ENCODE measurements around the gene GSTT2B.
"Not testable (repeated sequence)": the region's sequence is repeated elsewhere in the genome, so short reads cannot be mapped to it uniquely, and the experiment has no call there.

GSTT2B gene

GRCh38 chr22:23922921-23923320 is 38.1 kb downstream of the GSTT2B start:
- in situ Hi-C loops (cut with MboI; ENCODE audit: low pct_unique_long_range_greater_than_20kb, low sequenced_read_pairs, unreplicated experiment): no loop called here
- no peak for TF ChIP-seq CTCF (IDR thresholded peaks at IDR 0.05; ENCODE audit: extremely low read depth, insufficient read depth, missing control alignments)
- no peak for DNase-seq (ENCODE audit: low spot score)

GRCh38 chr22:23921586-23922201 is 39.3 kb downstream of the GSTT2B start:
- DNase-seq (ENCODE audit: low spot score); in situ Hi-C loops (cut with MboI; ENCODE audit: low pct_unique_long_range_greater_than_20kb, low sequenced_read_pairs, unreplicated experiment): not testable (repeated sequence)

- in situ Hi-C loops (cut with MboI; ENCODE audit: low pct_unique_long_range_greater_than_20kb, low sequenced_read_pairs, unreplicated experiment): not testable (repeated sequence)
These were observed 40.8 kb downstream of the GSTT2B start for GRCh38 chr22:23920267-23920611.

GRCh38 chr22:23915290-23915689 is 45.7 kb downstream of the GSTT2B start:
- TF ChIP-seq CTCF (IDR thresholded peaks at IDR 0.05; ENCODE audit: extremely low read depth, insufficient read depth, missing control alignments): no peak
- in situ Hi-C loops (cut with MboI; ENCODE audit: low pct_unique_long_range_greater_than_20kb, low sequenced_read_pairs, unreplicated experiment): no loop called here
- DNase-seq (ENCODE audit: low spot score): no peak

More at GRCh38 chr22:23920267-23920611, 40.8 kb downstream of the GSTT2B start:
- DNase-seq (ENCODE audit: low spot score): not testable (repeated sequence)

- TF ChIP-seq CTCF (IDR thresholded peaks at IDR 0.05; ENCODE audit: extremely low read depth, insufficient read depth, missing control alignments): no peak
- in situ Hi-C loops (cut with MboI; ENCODE audit: low pct_unique_long_range_greater_than_20kb, low sequenced_read_pairs, unreplicated experiment): no loop called here
- DNase-seq (ENCODE audit: low spot score): peak; percentile 97
These were observed 47.2 kb downstream of the GSTT2B start for GRCh38 chr22:23913661-23914353.

GRCh38 chr22:23913306-23913660 is 47.7 kb downstream of the GSTT2B start:
- in situ Hi-C loops (cut with MboI; ENCODE audit: low pct_unique_long_range_greater_than_20kb, low sequenced_read_pairs, unreplicated experiment): no loop called here
- peak; percentile 57 for DNase-seq (ENCODE audit: low spot score)
- no peak for TF ChIP-seq CTCF (IDR thresholded peaks at IDR 0.05; ENCODE audit: extremely low read depth, insufficient read depth, missing control alignments)

GRCh38 chr22:23912293-23912903 is 48.6 kb downstream of the GSTT2B start:
- no peak for DNase-seq (ENCODE audit: low spot score)
- TF ChIP-seq CTCF (IDR thresholded peaks at IDR 0.05; ENCODE audit: extremely low read depth, insufficient read depth, missing control alignments): no peak
- in situ Hi-C loops (cut with MboI; ENCODE audit: low pct_unique_long_range_greater_than_20kb, low sequenced_read_pairs, unreplicated experiment): no loop called here
